ENCODE results near the gene MGMT. TPM values are rescaled to one million over a fixed set of nuclear protein-coding genes. Genes with fewer than 3 reads are reported as not detected.

Gene MGMT
- total RNA-seq, 4 donors from 2014 or later: 10.9 to 37.7 (median 16.0) TPM

DNA sequence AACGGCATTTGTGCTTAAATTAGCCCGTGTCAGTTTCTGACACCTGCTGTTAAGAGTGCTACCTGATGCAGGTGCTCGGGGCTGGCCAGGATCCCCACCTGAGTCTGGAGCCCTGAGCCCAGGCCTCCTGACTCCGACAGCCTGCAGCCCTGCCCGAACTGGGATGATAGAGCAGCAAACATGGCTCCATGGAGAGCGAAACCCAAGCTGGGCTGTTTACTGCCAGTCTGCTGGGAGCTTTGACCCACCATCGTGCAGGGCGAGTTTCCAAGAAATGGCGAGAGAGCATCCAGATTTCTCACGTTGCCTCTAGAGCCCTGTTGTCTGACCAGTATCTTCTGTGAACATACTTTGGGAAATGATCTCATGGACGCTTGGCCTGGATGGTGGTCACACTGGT lies 66.2 kb downstream of the MGMT start:
- no peak overlapping the region for H3K4me3 ChIP-seq
- no peaks in the 10 kb centered on the region for H3K36me3 ChIP-seq
- no peaks in the 10 kb centered on the region for H3K27me3 ChIP-seq
- TF ChIP-seq POLR2A (IDR thresholded peaks at IDR 0.05): no peak
- TF ChIP-seq, protein P1, sequence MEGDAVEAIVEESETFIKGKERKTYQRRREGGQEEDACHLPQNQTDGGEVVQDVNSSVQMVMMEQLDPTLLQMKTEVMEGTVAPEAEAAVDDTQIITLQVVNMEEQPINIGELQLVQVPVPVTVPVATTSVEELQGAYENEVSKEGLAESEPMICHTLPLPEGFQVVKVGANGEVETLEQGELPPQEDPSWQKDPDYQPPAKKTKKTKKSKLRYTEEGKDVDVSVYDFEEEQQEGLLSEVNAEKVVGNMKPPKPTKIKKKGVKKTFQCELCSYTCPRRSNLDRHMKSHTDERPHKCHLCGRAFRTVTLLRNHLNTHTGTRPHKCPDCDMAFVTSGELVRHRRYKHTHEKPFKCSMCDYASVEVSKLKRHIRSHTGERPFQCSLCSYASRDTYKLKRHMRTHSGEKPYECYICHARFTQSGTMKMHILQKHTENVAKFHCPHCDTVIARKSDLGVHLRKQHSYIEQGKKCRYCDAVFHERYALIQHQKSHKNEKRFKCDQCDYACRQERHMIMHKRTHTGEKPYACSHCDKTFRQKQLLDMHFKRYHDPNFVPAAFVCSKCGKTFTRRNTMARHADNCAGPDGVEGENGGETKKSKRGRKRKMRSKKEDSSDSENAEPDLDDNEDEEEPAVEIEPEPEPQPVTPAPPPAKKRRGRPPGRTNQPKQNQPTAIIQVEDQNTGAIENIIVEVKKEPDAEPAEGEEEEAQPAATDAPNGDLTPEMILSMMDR (IDR thresholded peaks at IDR 0.05): no peak
- no peak overlapping the region for H3K27ac ChIP-seq
- no peaks in the 10 kb centered on the region for H3K9me3 ChIP-seq
- intact Hi-C loops (cut with DNase I; ENCODE audit: low total_unique reads): no loop called here
- no peaks in the 10 kb centered on the region for H3K4me1 ChIP-seq
- DNase-seq: no peak

DNA sequence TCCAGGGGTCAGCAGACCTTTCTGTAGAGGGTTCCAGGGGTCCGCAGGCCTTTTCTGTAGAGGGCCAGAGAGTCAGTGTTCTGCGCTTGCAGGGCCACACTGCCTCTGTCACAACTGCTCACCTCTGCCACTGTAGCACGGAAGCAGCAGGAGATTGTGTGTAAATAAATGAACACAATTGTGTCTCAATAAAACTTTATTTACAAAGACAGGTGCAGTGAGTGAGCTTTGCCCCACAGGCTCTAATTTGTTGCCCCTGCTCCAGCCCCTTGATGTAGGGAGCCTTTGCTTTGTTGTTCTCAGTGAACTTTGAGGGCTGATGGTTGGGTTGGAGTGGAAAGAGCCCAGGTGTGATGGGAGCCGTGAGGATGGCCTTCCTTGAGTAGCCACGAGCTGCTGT lies 67.8 kb downstream of the MGMT start:
- Histone ChIP-seq H3K4me1 (no peaks in the 10 kb centered on the region), H3K9me3 (no peaks in the 10 kb centered on the region), H3K27me3 (no peaks in the 10 kb centered on the region), H3K27ac (no peak overlapping the region), H3K4me3 (no peak overlapping the region), H3K36me3 (no peaks in the 10 kb centered on the region)
- intact Hi-C loops (cut with DNase I; ENCODE audit: low total_unique reads): no loop called here
- DNase-seq: no peak
- no peak for TF ChIP-seq POLR2A (IDR thresholded peaks at IDR 0.05)
- TF ChIP-seq, protein P1 (IDR thresholded peaks at IDR 0.05): no peak

DNA sequence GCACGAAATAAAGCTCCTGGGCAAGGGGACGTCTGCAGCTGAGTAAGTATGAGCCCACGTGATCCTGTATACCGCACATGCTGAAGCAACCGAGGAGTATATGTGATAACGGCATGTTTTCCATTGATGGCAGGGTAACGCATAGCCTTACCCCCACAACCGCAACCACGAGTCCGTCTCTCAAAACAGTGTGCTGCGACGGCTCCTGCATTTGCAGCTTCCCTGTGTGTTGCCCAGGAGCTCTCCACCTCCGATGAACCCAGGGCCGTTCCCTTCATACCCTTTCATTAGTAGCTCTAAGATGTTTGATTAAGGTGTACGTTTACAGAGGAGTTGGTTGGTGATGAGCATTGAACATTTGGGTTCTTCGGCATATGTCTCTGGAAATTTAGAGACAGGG lies 69.3 kb downstream of the MGMT start:
- no peak for TF ChIP-seq POLR2A (IDR thresholded peaks at IDR 0.05)
- intact Hi-C loops (cut with DNase I; ENCODE audit: low total_unique reads): no loop called here
- no peaks in the 10 kb centered on the region for H3K36me3 ChIP-seq
- no peak overlapping the region for H3K4me3 ChIP-seq
- H3K27ac ChIP-seq: no peak overlapping the region
- no peaks in the 10 kb centered on the region for H3K4me1 ChIP-seq
- no peak for DNase-seq
- no peaks in the 10 kb centered on the region for H3K27me3 ChIP-seq
- H3K9me3 ChIP-seq: no peaks in the 10 kb centered on the region

DNA sequence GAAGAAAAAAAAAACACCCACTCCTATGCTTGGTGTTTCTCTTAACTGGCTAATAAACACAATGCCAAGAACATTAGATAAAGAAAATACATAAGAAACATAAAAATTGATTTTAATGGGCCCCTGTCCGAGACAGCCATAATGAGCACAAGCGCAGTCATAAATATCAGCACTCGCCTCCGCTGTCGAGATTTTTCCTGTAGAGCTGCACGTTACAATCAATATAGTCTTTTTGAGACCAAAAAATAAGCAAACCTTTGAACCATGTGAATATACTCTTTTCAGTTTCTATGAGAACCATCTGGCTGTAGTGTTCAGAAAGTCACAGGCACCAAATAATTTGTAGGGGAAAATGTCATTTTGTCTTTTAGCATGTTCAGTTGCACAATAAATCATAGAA lies 70.1 kb downstream of the MGMT start:
- H3K27ac ChIP-seq: no peak overlapping the region
- H3K4me3 ChIP-seq: no peak overlapping the region
- intact Hi-C loops (cut with DNase I; ENCODE audit: low total_unique reads): no loop called here
- H3K27me3 ChIP-seq: no peaks in the 10 kb centered on the region
- TF ChIP-seq, protein P1 (IDR thresholded peaks at IDR 0.05): no peak
- TF ChIP-seq POLR2A (IDR thresholded peaks at IDR 0.05): no peak
- no peaks in the 10 kb centered on the region for H3K9me3 ChIP-seq
- DNase-seq: no peak
- H3K36me3 ChIP-seq: no peaks in the 10 kb centered on the region
- H3K4me1 ChIP-seq: no peaks in the 10 kb centered on the region

DNA sequence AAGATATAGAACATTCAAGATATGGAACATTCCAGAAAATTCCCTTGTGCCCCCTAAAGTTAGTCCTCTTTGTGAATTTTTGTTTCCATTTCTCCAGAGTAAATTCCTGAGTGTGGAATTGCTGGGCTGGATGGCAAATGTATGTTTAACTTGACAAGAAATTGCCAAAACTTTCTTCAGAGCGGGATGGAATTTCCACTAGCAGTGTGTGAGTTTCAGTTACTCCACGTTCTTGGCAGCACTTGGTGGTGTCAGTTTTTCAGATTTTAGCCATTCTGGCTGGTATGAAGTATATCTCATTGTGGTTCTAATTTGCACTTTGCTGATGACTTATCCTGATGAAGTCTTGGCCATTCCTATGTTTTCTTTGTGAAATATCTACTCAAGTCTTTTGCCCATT lies 71.2 kb downstream of the MGMT start:
- no peaks in the 10 kb centered on the region for H3K36me3 ChIP-seq
- H3K27me3 ChIP-seq: no peaks in the 10 kb centered on the region
- intact Hi-C loops (cut with DNase I; ENCODE audit: low total_unique reads): no loop called here
- H3K4me3 ChIP-seq: no peak overlapping the region
- TF ChIP-seq, protein P1 (IDR thresholded peaks at IDR 0.05): no peak
- TF ChIP-seq POLR2A (IDR thresholded peaks at IDR 0.05): no peak
- H3K9me3 ChIP-seq: no peaks in the 10 kb centered on the region
- H3K4me1 ChIP-seq: no peaks in the 10 kb centered on the region
- no peak overlapping the region for H3K27ac ChIP-seq
- DNase-seq: no peak

DNA sequence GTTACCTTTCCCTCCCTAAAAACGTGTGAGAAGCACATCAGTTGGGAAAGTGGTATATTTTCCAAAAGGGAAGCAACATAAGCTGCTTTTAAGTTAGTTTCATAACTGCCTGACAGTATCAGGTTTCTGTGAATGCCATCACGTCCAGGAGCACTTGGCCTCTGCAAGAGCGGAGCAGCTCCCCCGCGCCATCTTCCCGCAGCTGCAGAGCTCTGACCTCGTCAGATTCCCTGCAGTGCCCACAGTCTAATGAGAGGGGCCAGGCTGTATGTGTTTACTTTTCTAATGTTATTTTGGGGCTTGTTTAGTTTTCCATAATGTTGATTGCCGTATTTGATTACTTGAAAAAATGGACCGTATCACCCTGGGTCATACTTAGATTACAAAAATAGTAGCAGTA lies 74.2 kb downstream of the MGMT start:
- no peaks in the 10 kb centered on the region for H3K36me3 ChIP-seq
- H3K9me3 ChIP-seq: no peaks in the 10 kb centered on the region
- H3K4me3 ChIP-seq: no peak overlapping the region
- DNase-seq: no peak
- TF ChIP-seq, protein P1 (IDR thresholded peaks at IDR 0.05): no peak
- TF ChIP-seq POLR2A (IDR thresholded peaks at IDR 0.05): no peak
- no peaks in the 10 kb centered on the region for H3K27me3 ChIP-seq
- no peak overlapping the region for H3K27ac ChIP-seq
- intact Hi-C loops (cut with DNase I; ENCODE audit: low total_unique reads): no loop called here
- no peaks in the 10 kb centered on the region for H3K4me1 ChIP-seq
